Measurements from ENCODE around the gene MDM1. TPM values are rescaled to one million over a fixed set of nuclear protein-coding genes. Genes with fewer than 3 reads are reported as not detected.

The MDM1 gene
- 13.8 and 18.6 TPM in 2 replicates for total RNA-seq (2014; rRNA removed; shearing (Covaris generic); ENCODE audit: low replicate concordance)

- DNase-seq (ENCODE audit: low read depth): peak; percentile 98
- in situ Hi-C loops (cut with HindIII; ENCODE audit: low pct_unique_long_range_greater_than_20kb, low sequenced_read_pairs): no loop called here
These were observed at the start of gene MDM1 for GRCh38 chr12:68331869-68332727. MDM1 (minus strand) TSS chr12:68332362; CDS start chr12:68332245, 117 bp downstream.

GRCh38 chr12:68381476-68382219, 49.5 kb upstream of the MDM1 start:
- in situ Hi-C loops (cut with HindIII; ENCODE audit: low pct_unique_long_range_greater_than_20kb, low sequenced_read_pairs): no loop called here
- DNase-seq (ENCODE audit: low read depth): no peak

- DNase-seq (ENCODE audit: low read depth): no peak
- in situ Hi-C loops (cut with HindIII; ENCODE audit: low pct_unique_long_range_greater_than_20kb, low sequenced_read_pairs): no loop called here
These were observed 46.9 kb upstream of the MDM1 start for GRCh38 chr12:68378872-68379606.

- no peak for DNase-seq (ENCODE audit: low read depth)
- in situ Hi-C loops (cut with HindIII; ENCODE audit: low pct_unique_long_range_greater_than_20kb, low sequenced_read_pairs): no loop called here
These were observed 45.7 kb upstream of the MDM1 start for GRCh38 chr12:68377881-68378280.

- in situ Hi-C loops (cut with HindIII; ENCODE audit: low pct_unique_long_range_greater_than_20kb, low sequenced_read_pairs): no loop called here
- DNase-seq (ENCODE audit: low read depth): no peak
These were observed 44.7 kb upstream of the MDM1 start for GRCh38 chr12:68376901-68377300.

- in situ Hi-C loops (cut with HindIII; ENCODE audit: low pct_unique_long_range_greater_than_20kb, low sequenced_read_pairs): no loop called here
- DNase-seq (ENCODE audit: low read depth): no peak
These were observed 43.9 kb upstream of the MDM1 start for GRCh38 chr12:68375756-68376695.

- in situ Hi-C loops (cut with HindIII; ENCODE audit: low pct_unique_long_range_greater_than_20kb, low sequenced_read_pairs): no loop called here
- DNase-seq (ENCODE audit: low read depth): no peak
These were observed 42.3 kb upstream of the MDM1 start for GRCh38 chr12:68374307-68374982.

GRCh38 chr12:68370667-68371066, 38.5 kb upstream of the MDM1 start:
- in situ Hi-C loops (cut with HindIII; ENCODE audit: low pct_unique_long_range_greater_than_20kb, low sequenced_read_pairs): no loop called here
- DNase-seq (ENCODE audit: low read depth): no peak

- DNase-seq (ENCODE audit: low read depth): no peak
- in situ Hi-C loops (cut with HindIII; ENCODE audit: low pct_unique_long_range_greater_than_20kb, low sequenced_read_pairs): no loop called here
These were observed 37.9 kb upstream of the MDM1 start for GRCh38 chr12:68370006-68370590.

- DNase-seq (ENCODE audit: low read depth): no peak
- in situ Hi-C loops (cut with HindIII; ENCODE audit: low pct_unique_long_range_greater_than_20kb, low sequenced_read_pairs): no loop called here
These were observed 36.2 kb upstream of the MDM1 start for GRCh38 chr12:68368327-68368726.

GRCh38 chr12:68367903-68368302, 35.7 kb upstream of the MDM1 start:
- in situ Hi-C loops (cut with HindIII; ENCODE audit: low pct_unique_long_range_greater_than_20kb, low sequenced_read_pairs): no loop called here

GRCh38 chr12:68367116-68367515, 35.0 kb upstream of the MDM1 start:
- in situ Hi-C loops (cut with HindIII; ENCODE audit: low pct_unique_long_range_greater_than_20kb, low sequenced_read_pairs): no loop called here
- no peak for DNase-seq (ENCODE audit: low read depth)

More at GRCh38 chr12:68367903-68368302, 35.7 kb upstream of the MDM1 start:
- DNase-seq (ENCODE audit: low read depth): peak; percentile 47

- peak; percentile 100 for DNase-seq (ENCODE audit: low read depth)
- in situ Hi-C loops (cut with HindIII; ENCODE audit: low pct_unique_long_range_greater_than_20kb, low sequenced_read_pairs): no loop called here
These were observed 32.9 kb upstream of the MDM1 start for GRCh38 chr12:68364893-68365725.

GRCh38 chr12:68364328-68364727, 32.2 kb upstream of the MDM1 start:
- in situ Hi-C loops (cut with HindIII; ENCODE audit: low pct_unique_long_range_greater_than_20kb, low sequenced_read_pairs): no loop called here
- no peak for DNase-seq (ENCODE audit: low read depth)

- in situ Hi-C loops (cut with HindIII; ENCODE audit: low pct_unique_long_range_greater_than_20kb, low sequenced_read_pairs): no loop called here
- DNase-seq (ENCODE audit: low read depth): no peak
These were observed 29.8 kb upstream of the MDM1 start for GRCh38 chr12:68361953-68362352.

- in situ Hi-C loops (cut with HindIII; ENCODE audit: low pct_unique_long_range_greater_than_20kb, low sequenced_read_pairs): no loop called here
- no peak for DNase-seq (ENCODE audit: low read depth)
These were observed 27.5 kb upstream of the MDM1 start for GRCh38 chr12:68359674-68360073.
